ENCODE measurements around the gene ZNF365.
"Not testable (repeated sequence)": the region's sequence is repeated elsewhere in the genome, so short reads cannot be mapped to it uniquely, and the experiment has no call there.

The ZNF365 gene

DNA sequence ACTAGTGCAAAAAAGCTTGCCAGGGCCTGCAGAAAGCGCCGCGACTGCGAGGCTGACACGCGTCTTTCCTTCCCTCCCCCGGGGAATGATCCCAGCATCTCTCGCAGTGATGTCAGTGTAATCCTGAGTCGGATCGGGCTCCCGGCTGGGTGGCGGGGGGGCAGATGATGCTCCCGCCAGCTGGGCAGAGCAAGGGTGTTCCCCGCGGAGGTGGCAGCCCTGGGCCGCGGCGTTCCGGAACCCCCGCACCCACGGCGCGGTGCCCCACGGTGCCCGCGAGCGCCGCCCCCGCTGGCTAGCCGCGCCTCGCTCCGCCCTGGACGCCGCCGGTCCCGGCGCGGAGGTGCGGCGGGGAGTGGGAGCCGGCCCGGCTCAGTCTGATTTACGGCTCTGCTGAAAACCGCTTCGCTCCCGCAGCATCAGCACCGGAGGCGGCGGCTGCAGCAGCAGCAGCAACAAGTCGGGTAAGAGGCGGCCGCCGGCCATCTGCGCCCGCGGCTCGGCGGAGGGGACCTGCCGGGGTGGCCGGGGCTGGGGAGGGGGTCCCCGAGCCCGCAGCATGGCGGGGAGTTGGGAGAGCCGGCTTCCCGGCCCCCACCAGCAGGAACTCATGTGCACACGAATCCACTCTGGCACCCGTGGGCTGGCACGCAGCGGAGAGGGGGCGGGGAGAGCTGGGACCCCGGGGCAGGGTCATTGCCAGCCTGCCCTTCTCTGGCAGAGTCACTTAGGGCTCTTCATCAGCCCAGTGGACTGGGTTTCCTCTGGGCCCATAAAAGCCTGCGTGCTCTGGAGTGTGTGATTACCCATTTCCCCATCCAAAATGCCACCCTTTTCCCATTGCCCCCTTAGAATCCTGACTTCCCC is at the start of gene ZNF365:
Gene ZNF365, plus strand, starts transcription at position 375 of the 867 bp plus-strand sequence. CDS start 1,825 bp downstream, outside the sequence.
- no peak for DNase-seq (ENCODE audit: low read depth)

GRCh38 chr10:62326176-62326575 is 48.0 kb upstream of the ZNF365 start:
- DNase-seq (ENCODE audit: low read depth), result no peak

DNA sequence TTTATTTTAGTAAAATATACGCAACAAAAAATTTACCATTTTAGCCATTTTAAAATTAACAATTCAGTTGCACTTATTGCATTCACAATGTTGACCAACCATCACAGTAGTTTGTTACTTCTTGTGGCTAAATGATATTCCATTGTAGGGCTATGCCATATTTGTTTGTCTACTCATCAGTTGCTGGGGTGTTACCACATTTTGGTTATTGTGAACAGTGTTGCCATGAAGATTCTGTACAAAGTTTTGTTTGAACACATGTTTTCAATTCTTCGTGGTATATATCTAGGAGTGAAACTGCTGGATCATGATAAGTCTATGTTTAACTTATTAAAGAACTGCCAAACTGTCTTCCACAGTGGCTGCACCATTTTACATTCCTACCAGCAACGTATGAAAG is 46.3 kb upstream of the ZNF365 start:
- DNase-seq (ENCODE audit: low read depth), result no peak

DNA sequence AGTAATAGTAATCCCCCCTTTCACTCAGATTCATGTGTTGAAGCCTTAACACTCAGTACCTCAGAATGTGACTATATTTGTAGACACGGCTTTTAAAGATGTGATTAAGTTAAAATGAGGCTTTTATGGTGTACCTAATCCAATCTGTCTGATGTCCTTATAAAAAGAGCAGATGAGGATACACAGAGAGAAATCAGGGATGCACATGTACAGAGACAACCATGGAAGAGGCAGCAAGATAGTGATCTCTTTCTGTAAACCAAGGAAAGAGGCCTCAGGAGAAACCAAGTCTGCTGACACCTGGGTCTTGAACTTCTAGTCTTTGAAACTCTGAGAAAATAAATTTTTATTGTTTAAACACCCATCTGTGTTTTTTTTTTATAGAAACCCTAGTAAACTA is 44.0 kb upstream of the ZNF365 start:
- no peak for DNase-seq (ENCODE audit: low read depth)

DNA sequence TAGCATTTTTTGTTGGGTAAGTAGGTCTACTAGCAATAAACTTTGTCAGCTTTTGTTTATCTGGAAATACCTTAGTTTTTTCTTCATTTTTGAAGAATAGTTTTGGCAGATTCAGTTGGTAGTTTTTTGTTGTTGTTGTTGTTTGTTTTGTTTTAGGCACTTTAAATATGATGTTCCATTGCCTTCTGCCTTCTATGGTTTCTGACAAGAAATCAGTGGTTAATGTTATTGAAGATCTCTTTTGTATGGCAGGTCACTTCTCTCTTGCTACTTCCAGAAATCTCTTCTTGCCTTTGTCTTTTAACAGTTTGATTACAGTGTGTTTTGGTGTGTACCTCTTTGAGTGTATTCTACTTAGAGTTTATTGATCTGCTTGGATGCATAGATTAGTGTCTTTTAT is 41.8 kb upstream of the ZNF365 start:
- DNase-seq (ENCODE audit: low read depth), result no peak

DNA sequence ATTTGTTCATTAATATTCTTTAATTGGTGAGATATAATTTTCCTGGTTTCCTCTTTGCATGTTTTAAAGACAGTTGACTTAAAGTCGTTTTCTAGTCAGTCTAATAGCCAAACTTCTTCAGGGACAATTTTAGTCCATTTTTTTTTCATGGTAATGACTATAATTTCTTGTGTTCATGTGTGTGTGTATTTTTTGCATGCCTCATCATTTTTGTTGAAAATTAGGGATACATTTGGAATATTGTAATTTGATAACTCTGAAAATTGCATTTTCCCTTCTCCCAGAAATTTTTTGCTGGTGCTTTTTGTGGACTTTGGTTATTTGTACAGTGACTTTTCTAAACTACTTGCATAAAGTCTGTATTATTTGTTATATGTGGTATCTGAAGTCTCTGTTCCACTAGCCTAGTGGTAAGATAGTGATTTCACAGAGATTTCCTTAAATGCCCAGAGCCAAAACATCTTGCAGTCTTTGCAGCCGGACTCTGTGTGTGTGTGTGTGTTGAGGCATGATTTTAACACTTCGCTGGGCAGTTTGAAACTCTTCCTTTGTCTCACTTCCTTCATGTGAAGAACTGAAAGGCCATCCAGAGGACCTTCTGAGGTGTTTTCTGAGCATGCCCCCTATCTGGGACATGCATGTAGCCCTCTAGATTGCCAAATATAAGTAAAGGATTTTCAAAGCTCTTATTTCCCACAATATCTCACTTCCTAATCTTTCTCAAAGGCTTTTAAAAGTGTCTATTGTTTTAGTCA is 40.9 kb upstream of the ZNF365 start:
- no peak for DNase-seq (ENCODE audit: low read depth)

- no peak for DNase-seq (ENCODE audit: low read depth)
Observed at GRCh38 chr10:62333988-62334682, 40.0 kb upstream of the ZNF365 start.

DNA sequence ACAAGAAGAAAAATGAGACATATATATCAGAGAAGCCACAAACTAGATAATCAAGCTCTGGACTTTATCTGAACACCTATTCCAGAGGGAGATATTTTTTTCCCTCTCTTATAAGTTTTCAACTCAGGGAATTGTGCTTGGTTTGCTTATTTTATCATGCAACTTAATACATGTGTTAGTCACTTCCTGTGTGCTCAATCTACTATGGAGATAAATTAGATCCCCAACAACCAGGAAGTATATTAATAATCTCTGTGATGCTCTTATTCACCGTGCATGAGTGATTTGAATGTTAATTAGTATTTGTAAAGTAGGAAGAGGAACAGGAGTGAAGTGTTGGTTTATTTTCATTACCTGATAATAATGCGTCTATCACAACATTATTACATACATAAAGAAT is 38.8 kb upstream of the ZNF365 start:
- DNase-seq (ENCODE audit: low read depth), result no peak

GRCh38 chr10:62336404-62336803 is 37.8 kb upstream of the ZNF365 start:
- DNase-seq (ENCODE audit: low read depth), result no peak

DNA sequence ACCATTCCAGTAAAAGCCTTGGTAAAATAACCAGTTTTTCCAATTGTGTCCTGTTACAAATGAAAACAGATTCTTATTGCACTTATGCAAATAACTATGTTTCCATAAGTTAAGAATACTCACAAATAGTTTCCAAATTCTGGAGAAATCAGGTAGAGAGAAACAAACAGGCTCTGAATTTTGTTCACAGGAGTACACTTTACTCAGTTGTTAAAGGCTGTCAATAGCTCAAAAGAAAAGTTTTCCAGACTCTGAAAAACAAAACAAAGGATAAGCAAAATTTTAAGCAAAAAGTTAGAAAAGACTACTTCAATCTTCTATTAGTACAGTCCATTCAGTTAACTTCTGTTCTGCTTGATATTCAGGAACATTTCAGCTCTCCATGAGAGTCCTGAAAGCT is 32.8 kb upstream of the ZNF365 start:
- DNase-seq (ENCODE audit: low read depth), result no peak

GRCh38 chr10:62343000-62343399 is 31.2 kb upstream of the ZNF365 start:
- DNase-seq (ENCODE audit: low read depth), result no peak

DNA sequence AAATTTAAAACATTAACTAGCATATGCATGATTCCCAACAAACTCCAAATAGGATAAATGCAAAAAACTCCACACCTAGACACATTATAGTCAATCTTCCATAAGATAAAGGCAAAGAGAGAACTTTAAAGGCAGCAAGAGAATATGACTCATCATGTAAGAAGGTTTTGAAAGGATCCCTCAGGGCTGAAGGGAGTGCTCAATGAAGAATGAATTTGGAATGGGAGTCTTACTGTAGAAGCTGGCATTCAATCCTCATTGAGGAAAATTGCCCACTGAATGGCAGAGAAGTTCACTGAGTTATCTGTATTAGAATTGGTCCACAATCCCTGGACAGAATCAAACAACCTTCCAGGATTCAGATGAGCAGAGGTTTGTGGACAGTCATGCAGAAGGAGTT is 26.1 kb upstream of the ZNF365 start:
- DNase-seq (ENCODE audit: low read depth), result no peak

- DNase-seq (ENCODE audit: low read depth), result no peak
Observed at GRCh38 chr10:62352356-62352970, 21.7 kb upstream of the ZNF365 start.

GRCh38 chr10:62354916-62355315 is 19.3 kb upstream of the ZNF365 start:
- DNase-seq (ENCODE audit: low read depth), result no peak

GRCh38 chr10:62356447-62356846 is 17.7 kb upstream of the ZNF365 start:
- DNase-seq (ENCODE audit: low read depth), result no peak

- not testable (repeated sequence) for DNase-seq (ENCODE audit: low read depth)
Observed at GRCh38 chr10:62358151-62358550, 16.0 kb upstream of the ZNF365 start.

GRCh38 chr10:62373639-62373994 is 552 bp upstream of the ZNF365 start:
- DNase-seq (ENCODE audit: low read depth), result no peak

GRCh38 chr10:62374862-62375710 is 917 bp downstream of the ZNF365 start:
- no peak for DNase-seq (ENCODE audit: low read depth)

DNA sequence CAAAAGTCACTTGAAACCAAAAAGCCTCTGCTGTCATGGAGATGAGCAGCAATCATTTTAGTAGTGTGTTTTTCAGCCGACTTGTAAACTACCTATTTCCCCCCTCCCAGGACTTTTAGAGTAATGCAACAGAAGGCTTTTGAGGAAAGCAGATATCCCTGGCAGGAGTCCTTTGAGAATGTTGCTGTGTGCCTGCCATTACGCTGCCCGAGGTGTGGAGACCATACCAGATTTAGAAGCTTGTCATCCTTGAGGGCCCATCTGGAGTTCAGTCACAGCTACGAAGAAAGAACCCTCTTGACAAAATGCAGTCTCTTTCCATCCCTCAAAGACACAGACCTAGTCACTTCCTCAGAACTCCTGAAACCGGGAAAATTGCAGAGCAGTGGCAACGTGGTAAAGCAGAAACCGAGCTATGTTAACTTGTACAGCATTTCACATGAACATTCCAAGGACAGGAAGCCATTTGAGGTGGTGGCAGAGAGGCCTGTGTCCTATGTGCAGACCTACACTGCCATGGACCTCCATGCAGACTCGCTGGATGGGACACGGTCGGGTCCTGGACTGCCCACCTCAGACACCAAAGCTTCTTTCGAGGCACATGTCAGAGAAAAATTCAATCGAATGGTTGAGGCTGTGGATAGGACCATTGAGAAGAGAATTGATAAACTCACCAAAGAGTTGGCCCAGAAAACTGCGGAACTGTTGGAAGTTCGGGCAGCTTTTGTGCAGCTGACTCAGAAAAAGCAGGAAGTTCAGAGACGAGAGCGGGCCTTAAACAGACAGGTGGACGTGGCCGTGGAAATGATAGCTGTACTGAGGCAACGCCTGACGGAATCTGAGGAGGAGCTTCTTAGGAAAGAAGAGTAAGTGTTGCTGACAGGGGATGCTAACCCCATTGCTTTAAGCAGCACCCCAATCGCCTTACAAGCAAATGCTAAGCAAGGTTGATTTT is 2.2 kb downstream of the ZNF365 start:
- DNase-seq (ENCODE audit: low read depth), result no peak

GRCh38 chr10:62377026-62377415 is 2.9 kb downstream of the ZNF365 start:
- DNase-seq (ENCODE audit: low read depth), result no peak

Data from stimulated activated CD8-positive, alpha-beta memory T cell treated with anti-CD3 and anti-CD28 coated beads, Interleukin-15, amount 100 ng/mL, for 1 hour (primary cell).